Aorta (tissue), 5 donors: ENCODE data around the gene ZMYM3. TPM values are rescaled to one million over a fixed set of nuclear protein-coding genes. Genes with fewer than 3 reads are reported as not detected.
A peak's percentile ranks its signal among the peaks of the same experiment; 100 is the strongest.
"Not testable (repeated sequence)": the region's sequence is repeated elsewhere in the genome, so short reads cannot be mapped to it uniquely, and the experiment has no call there.

Source experiments
- ATAC-seq: fragments of 200-7000 bp; cut with Tn5 transposase; one replicate; pipeline ENCODE4 v1.9.1; 2022; ENCODE audit warnings: moderate library complexity; ENCODE audit not compliant: low FRiP score
- DNase-seq, 2 donors: peaks; one replicate each; pipeline ENCODE4 v3.0.0-alpha.2; 2020
- H3K27ac ChIP-seq, 2 donors: one replicate each; pipeline ENCODE4 v1.5.1; 2013; ENCODE audit warnings: low read length in 2 of 2, mild to moderate bottlenecking in 2 of 2, moderate library complexity in 2 of 2, control low read depth in 1 of 2, inconsistent platforms in 1 of 2, low read depth in 1 of 2
- H3K27me3 ChIP-seq, 2 donors: one replicate each; pipeline ENCODE4 v1.6.1; 2013; ENCODE audit warnings: control low read depth in 1 of 2, low read length in 1 of 2, mild to moderate bottlenecking in 1 of 2, moderate library complexity in 1 of 2; ENCODE audit not compliant: insufficient read depth in 2 of 2, control insufficient read depth in 1 of 2
- H3K36me3 ChIP-seq, 2 donors: one replicate each; pipeline ENCODE4 v1.6.1; 2013; ENCODE audit warnings: control low read depth in 1 of 2, low read length in 1 of 2, mild to moderate bottlenecking in 1 of 2; ENCODE audit not compliant: insufficient read depth in 2 of 2, control insufficient read depth in 1 of 2
- H3K4me1 ChIP-seq, 2 donors: one replicate each; pipeline ENCODE4 v1.6.1; 2013; ENCODE audit warnings: low read length in 2 of 2, control low read depth in 1 of 2, mild to moderate bottlenecking in 1 of 2, moderate library complexity in 1 of 2; ENCODE audit not compliant: insufficient read depth in 2 of 2, control insufficient read depth in 1 of 2
- H3K4me3 ChIP-seq, 2 donors: one replicate each; pipeline ENCODE4 v1.5.1; 2013; ENCODE audit warnings: low read length in 2 of 2, control low read depth in 1 of 2, mild to moderate bottlenecking in 1 of 2
- H3K9me3 ChIP-seq: one replicate; pipeline ENCODE4 v1.6.1; 2013; ENCODE audit warnings: mild to moderate bottlenecking, low read length; ENCODE audit not compliant: control insufficient read depth
- WGBS, 2 donors: extraction: QIAGEN DNeasy Blood & Tissue Kit; methylation state at CpG; one replicate each; pipeline ENCODE4 v1.1.7; 2013; 5-methylcytosine and 5-hydroxymethylcytosine counted together
- intact Hi-C, 2 donors: fragments of 100-400 bp; cut with DNase I; formaldehyde crosslinking; loops; one replicate each; pipeline versions ENCODE4 v1.14.2 to v1.15.0; 2022
- polyA plus RNA-seq, 2 donors: library from polyadenylated mRNA; stranded (reverse); fragments of 200-250 nt; gene quantifications; one replicate each; pipeline ENCODE4 v1.2.3, GENCODE V29; 2013
- total RNA-seq, 2 donors: library from RNA; stranded (reverse); fragmentation: NEBNext Ultra II Directional; extraction: Animal tissue kit (Norgen Biotek cat#: 25700); gene quantifications; one replicate each; pipeline ENCODE4 v1.2.1, GENCODE V29; 2021
- donor health status: healthy with polysubstance abuse.
- donor health status: Bipolar disorder and iron deficiency.
- donor health status: DM: no; HTN: no; CAD: no.
- donor health status: DM: no; HTN: no; CAD: no.
- donor health status: DM: yes; HTN: yes; CAD: no.

ZMYM3 gene
- total and polyA plus RNA-seq, 4 donors = 3.8 to 26.0 (median 15.4) TPM

DNA sequence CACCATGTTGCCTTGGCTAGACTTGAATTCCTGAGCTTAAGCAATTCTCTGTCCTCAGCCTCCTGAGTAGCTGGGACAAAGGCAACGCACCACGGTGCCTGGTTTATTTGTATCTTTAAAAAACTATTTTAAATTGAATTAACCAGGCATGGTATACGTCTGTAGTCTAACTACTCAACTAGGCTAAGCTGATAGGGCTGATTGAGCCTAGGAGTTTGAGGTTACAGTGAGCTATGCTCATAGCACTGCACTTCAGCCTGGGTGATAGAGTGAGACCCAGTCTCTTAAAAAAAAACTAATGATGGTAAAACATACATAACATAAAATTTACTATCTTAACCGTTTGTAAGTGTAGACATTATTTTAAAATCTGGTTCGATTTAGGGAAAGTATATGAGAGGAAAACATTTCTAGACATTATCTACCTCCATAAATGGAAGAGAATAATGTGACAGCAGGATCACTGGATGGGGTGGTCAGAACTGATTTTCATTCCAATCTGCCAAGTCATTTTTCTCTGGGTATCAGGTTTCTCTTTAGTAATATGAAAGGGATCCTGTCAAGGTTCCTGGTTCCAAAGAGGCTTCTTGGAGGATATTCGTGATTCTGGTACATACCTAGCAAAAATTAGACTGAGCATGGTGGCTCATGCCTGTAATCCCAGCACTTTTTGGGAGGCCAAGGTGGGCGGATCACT lies 38.9 kb upstream of the ZMYM3 start:
- H3K27ac ChIP-seq = no peak overlapping the region
- ATAC-seq (no peak), DNase-seq (no peak)
- no peaks in the 10 kb centered on the region for H3K9me3 ChIP-seq
- no peak overlapping the region for H3K4me3 ChIP-seq
- H3K4me1 ChIP-seq = no peaks in the 10 kb centered on the region
- WGBS, 2 donors = 67 to 78% methylated on average over 7 of the region's 7 CpGs
- intact Hi-C loops = no loop called here
- H3K36me3 ChIP-seq = peaks cover 0 to 1% of the 10 kb centered on the region in 2 donors
- H3K27me3 ChIP-seq = no peaks in the 10 kb centered on the region

DNA sequence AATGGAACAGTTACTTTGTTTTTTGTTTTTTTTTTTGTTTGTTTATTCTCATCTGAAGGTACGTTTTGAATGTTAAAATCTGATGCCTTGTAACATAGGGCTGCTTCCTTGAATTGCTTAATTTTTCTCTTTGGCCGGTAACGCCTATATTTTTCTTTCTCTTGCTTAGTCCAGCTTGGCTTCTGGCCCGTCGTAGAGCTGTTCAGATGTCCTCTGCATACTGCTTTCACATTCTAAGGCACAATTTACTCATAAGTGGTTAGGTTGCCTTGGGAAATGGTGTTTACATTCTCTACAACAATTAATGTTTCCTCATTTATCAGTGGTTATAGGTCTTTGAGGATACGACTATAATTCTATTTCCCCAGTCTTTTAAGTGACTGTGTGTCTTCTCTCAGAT lies 37.4 kb upstream of the ZMYM3 start:
- no peaks in the 10 kb centered on the region for H3K36me3 ChIP-seq
- no peak overlapping the region for H3K4me3 ChIP-seq
- no peak overlapping the region for H3K27ac ChIP-seq
- H3K27me3 ChIP-seq = no peaks in the 10 kb centered on the region
- no peaks in the 10 kb centered on the region for H3K9me3 ChIP-seq
- no peaks in the 10 kb centered on the region for H3K4me1 ChIP-seq
- intact Hi-C loops = no loop called here
- WGBS, 2 donors = 25 to 48% methylated on average over 6 of the region's 6 CpGs
- ATAC-seq (no peak), DNase-seq (no peak)

DNA sequence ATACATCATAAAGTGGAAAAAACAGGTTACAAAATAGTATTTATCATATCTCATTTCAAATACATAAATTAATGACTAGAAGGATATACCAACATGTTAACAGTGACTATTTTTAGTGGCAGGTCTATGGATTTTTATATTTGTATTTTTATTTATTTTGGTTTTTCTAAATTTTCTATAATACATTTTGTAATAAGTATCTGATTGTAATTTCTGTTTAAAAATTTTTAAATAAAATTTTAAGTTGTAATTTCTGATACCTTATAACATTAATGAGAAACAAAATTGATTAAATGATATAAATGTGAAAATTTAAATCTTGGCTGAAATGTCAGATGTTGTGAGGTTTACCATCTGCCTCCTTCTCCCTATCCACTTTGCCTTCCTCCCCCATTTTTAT lies 32.0 kb upstream of the ZMYM3 start:
- no peaks in the 10 kb centered on the region for H3K27me3 ChIP-seq
- H3K36me3 ChIP-seq = no peaks in the 10 kb centered on the region
- ATAC-seq (no peak), DNase-seq (no peak)
- H3K9me3 ChIP-seq = no peaks in the 10 kb centered on the region
- no peaks in the 10 kb centered on the region for H3K4me1 ChIP-seq
- intact Hi-C loops = no loop called here
- no peak overlapping the region for H3K27ac ChIP-seq
- H3K4me3 ChIP-seq = no peak overlapping the region

DNA sequence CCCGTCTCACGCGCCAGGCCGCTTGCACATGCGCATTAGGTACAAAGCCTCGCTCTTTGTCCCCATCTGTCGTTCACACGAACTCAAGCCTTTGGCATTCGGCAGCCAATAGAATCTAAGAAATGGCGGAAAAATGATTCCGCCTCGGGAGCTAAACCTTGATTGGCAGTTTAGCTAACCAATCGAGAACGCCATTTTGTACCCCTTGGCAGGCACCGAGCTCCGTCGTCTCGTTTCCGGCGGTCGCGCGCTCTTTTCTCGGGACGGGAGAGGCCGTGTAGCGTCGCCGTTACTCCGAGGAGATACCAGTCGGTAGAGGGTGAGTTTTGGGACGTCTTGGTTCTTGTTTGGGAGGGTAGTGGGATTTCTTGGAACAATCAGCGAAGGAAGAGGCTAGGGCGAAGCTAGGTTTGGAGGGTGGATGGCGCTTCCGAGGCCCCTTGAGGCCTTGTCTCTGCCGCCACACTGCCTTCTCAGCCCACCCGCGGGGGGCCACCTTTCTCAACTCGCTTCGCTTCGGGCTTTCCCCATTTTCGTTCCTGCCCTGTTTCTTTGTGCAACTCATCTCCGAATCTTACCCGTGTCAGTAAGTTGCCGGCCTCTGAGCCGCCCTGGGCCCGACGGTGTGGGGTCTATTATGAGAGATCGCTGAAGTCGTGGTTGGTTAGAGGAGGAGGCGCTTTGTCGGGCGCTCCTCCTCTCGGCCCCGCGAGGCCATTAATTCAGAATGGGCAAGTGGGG lies 29.6 kb upstream of the ZMYM3 start, which contains the start of gene NONO:
Gene NONO (plus strand): TSS at position 233 of the 741 bp plus-strand sequence. CDS start 7,003 bp downstream, outside the sequence.
- ATAC-seq (peak; percentile 96), DNase-seq (peak; percentile 88 to 89)
- WGBS, 2 donors = 0 to 35% methylated on average over 57 of the region's 57 CpGs
- Histone ChIP-seq H3K27ac (peak within 1 kb of the TSS; percentile 31 to 86), H3K36me3 (no peaks in the 10 kb centered on the region), H3K4me1 (no peaks in the 10 kb centered on the region), H3K27me3 (no peaks in the 10 kb centered on the region), H3K9me3 (no peaks in the 10 kb centered on the region), H3K4me3 (peak within 1 kb of the TSS; percentile 51 to 88)
- intact Hi-C loops = no loop called here

DNA sequence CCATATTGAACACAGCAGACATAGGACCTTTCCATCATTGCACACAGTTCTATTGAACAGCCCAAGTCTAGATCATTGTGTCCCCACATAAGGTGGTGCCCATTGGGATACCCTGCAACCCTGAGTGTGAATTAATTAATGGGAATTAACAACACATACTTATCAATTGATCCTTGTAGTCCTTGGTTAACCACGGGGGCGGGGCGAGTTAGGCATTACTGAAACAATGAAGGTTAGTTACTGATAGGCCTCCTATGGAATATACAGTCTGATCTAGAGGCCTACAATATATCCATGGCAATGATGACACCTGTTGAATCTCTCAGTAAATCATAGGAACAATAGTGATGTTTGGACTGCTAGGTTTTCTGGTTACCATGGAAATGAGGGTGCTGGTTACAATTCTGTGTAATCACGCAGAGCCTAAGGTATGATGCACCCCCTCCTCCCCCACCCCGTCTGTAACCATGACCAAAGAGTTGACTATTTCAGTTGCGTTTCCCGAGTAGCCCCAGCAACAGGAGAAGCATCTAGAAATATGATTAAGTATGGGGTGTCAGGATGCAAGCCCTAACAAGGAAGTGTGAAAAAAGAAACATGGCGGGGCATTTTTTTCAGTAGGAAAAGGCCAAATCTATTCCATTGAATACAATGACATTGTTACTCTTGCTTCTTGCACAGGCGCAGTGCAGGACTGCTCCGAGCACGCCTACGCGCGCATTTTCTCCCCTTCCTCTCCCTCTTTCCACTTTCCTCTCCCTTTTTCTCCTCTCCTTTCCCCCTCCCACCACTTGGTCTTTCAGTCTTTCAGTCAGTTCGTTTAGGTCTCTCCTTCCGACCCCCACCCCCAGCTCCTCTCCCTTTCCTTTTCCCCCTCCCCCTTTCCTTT lies 28.8 kb upstream of the ZMYM3 start:
- peak overlapping the region in 1 of 2 donors; percentile 73 for H3K27ac ChIP-seq
- ATAC-seq = peak; percentile 84
- H3K36me3 ChIP-seq = no peaks in the 10 kb centered on the region
- no peak for DNase-seq
- H3K27me3 ChIP-seq = no peaks in the 10 kb centered on the region
- H3K4me1 ChIP-seq = no peaks in the 10 kb centered on the region
- 19 to 36% methylated on average over 16 of the region's 16 CpGs for WGBS, 2 donors
- intact Hi-C loops = no loop called here
- no peak overlapping the region for H3K4me3 ChIP-seq
- no peaks in the 10 kb centered on the region for H3K9me3 ChIP-seq

DNA sequence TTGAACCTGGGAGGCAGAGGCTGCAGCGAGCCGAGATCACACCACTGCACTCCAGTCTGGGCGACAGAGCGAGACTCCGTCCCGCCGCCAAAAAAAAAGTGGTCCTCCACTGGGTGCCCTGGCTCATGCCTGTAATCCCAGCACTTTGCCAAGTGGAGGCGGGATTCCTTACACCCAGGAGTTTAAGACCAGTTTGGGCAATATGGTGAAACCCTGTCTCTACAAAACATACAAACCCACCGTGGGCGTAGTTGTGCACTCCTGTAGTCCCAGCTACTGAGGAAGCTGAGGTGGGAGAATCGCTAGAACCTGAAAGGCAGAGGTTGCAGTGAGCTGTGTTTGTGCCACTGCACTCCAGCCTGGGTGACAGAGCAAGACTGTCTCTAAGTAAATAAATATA lies 27.4 kb upstream of the ZMYM3 start:
- H3K36me3 ChIP-seq, H3K27me3 ChIP-seq, intact Hi-C loops, H3K4me3 ChIP-seq, H3K9me3 ChIP-seq, DNase-seq, ATAC-seq, H3K27ac ChIP-seq, H3K4me1 ChIP-seq: not testable (repeated sequence)
- 94 to 97% methylated on average over 11 of the region's 11 CpGs for WGBS, 2 donors

DNA sequence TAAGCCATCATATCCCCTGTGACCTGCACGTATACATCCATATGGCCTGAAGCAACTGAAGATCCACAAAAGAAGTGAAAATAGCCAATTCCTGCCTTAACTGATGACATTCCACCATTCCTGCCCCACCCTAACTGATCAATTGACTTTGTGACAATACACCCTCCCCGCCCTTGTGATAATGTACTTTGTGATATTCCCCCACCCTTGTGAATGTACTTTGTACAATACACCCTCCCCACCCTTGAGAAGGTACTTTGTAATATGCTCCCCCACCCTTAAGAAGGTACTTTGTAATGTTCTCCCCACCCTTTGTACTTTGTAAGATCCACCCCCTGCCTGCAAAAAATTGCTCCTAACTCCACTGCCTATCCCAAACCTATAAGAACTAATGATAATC lies 18.4 kb upstream of the ZMYM3 start:
- H3K36me3 ChIP-seq, H3K9me3 ChIP-seq, ATAC-seq, intact Hi-C loops, H3K27me3 ChIP-seq, H3K4me1 ChIP-seq, H3K4me3 ChIP-seq, H3K27ac ChIP-seq, DNase-seq: not testable (repeated sequence)
- 93 to 96% methylated on average over 2 of the region's 2 CpGs for WGBS, 2 donors

DNA sequence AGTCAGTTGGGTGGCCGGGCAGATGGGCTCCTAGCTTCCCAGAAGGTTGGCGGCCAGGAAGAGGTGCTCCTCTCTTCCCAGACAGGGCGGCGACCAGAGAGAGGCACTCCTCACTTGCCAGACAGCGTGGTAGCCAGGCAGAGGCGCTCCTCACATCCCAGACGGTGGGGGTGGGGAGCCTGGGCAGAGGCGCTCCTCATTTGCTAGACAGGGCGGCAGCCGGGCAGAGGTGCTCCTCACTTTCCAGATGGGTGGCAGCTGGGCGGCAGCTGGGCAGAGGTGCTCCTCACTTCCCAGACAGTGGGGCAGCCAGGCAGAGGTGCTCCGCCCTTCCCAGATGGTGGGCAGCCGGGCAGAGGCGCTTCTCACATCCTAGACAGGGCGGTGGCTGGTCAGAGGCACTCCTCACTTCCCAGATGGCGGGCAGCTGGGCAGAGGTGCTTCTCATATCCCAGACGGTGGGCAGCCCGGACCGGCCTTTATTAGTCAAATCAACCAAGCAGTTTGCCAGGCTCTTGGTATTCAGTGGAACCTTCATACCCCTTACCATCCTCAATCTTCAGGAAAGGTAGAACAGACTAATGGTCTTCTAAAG lies 16.0 kb upstream of the ZMYM3 start:
- Histone ChIP-seq H3K4me3 (no peak overlapping the region), H3K9me3 (no peaks in the 10 kb centered on the region), H3K27me3 (no peaks in the 10 kb centered on the region), H3K4me1 (no peaks in the 10 kb centered on the region), H3K36me3 (no peaks in the 10 kb centered on the region), H3K27ac (no peak overlapping the region)
- DNase-seq = no peak
- 83 to 94% methylated on average over 16 to 19 of the region's 19 CpGs for WGBS, 2 donors
- ATAC-seq = no peak
- intact Hi-C loops = no loop called here
